HepG2 (cell line): ENCODE results near the gene NRP1. TPM values are rescaled to one million over a fixed set of nuclear protein-coding genes. Genes with fewer than 3 reads are reported as not detected.

Experiments
- ARID2 ChIP-seq: sonication (generic); formaldehyde crosslinking; IDR thresholded peaks from 2 replicates; pipeline ENCODE4 v1.8.1; 2022; ENCODE audit warnings: mild to moderate bottlenecking, missing genetic modification reagents, borderline replicate concordance
- ATF1 ChIP-seq: IDR thresholded peaks from 2 replicates; pipeline ENCODE4 v1.6.1; 2016; ENCODE audit warnings: mild to moderate bottlenecking, control low read depth
- DMAP1 ChIP-seq: IDR thresholded peaks from 2 replicates; pipeline ENCODE4 v1.6.1; 2016
- HMG20B ChIP-seq: conservative IDR thresholded peaks from 2 replicates; pipeline ENCODE4 v1.6.1; 2016; ENCODE audit warnings: missing genetic modification reagents, missing compliant biosample characterization
- SKI ChIP-seq: fragments of 450-650 bp; IDR thresholded peaks from one replicate; pipeline ENCODE4 v1.6.1; 2018; ENCODE audit warnings: mild to moderate bottlenecking; ENCODE audit not compliant: partially characterized antibody
- SOX6 ChIP-seq, 2 experiments: fragments of 450-650 bp in 1 of 2; sonication (generic) in 1 of 2; formaldehyde crosslinking in 1 of 2; IDR thresholded peaks; 2 replicates each; pipeline versions ENCODE4 v1.4.0 to v1.6.1; 2017 to 2020; ENCODE audit warnings: antibody characterized with exemption in 1 of 2, mild to moderate bottlenecking in 1 of 2, missing genetic modification reagents in 1 of 2
- SRF ChIP-seq: IDR thresholded peaks from 2 replicates; pipeline ENCODE4 v1.6.1; 2011; ENCODE audit warnings: mild to moderate bottlenecking, low read depth, low read length, moderate library complexity
- TARDBP ChIP-seq: sonication (generic); formaldehyde crosslinking; IDR thresholded peaks from 2 replicates; pipeline ENCODE4 v1.8.0; 2022; ENCODE audit warnings: mild to moderate bottlenecking, missing genetic modification reagents
- YEATS4 ChIP-seq: sonication (generic); formaldehyde crosslinking; IDR thresholded peaks from 2 replicates; pipeline ENCODE4 v1.4.0; 2020; ENCODE audit warnings: missing genetic modification reagents, borderline replicate concordance
- ZBTB10 ChIP-seq: sonication (generic); formaldehyde crosslinking; IDR thresholded peaks from 2 replicates; pipeline ENCODE4 v1.4.0; 2020; ENCODE audit warnings: missing genetic modification reagents, borderline replicate concordance
- ZNF12 ChIP-seq: sonication (generic); formaldehyde crosslinking; IDR thresholded peaks from 2 replicates; pipeline ENCODE4 v1.5.0; 2020; ENCODE audit warnings: missing genetic modification reagents
- ZNF232 ChIP-seq: sonication (generic); formaldehyde crosslinking; IDR thresholded peaks from 2 replicates; pipeline ENCODE4 v1.4.0; 2020; ENCODE audit warnings: missing genetic modification reagents, borderline replicate concordance
- ZNF605 ChIP-seq: sonication (generic); formaldehyde crosslinking; IDR thresholded peaks from 2 replicates; pipeline ENCODE4 v1.8.0; 2022; ENCODE audit warnings: mild to moderate bottlenecking, missing genetic modification reagents
- ZNF609 ChIP-seq: sonication (generic); formaldehyde crosslinking; IDR thresholded peaks from 2 replicates; pipeline ENCODE4 v1.4.0; 2020; ENCODE audit warnings: mild to moderate bottlenecking, missing genetic modification reagents, borderline replicate concordance
- ZNF709 ChIP-seq: sonication (generic); formaldehyde crosslinking; IDR thresholded peaks from 2 replicates; pipeline ENCODE4 v1.5.0; 2020; ENCODE audit warnings: mild to moderate bottlenecking, missing genetic modification reagents
- ZNF724P ChIP-seq: sonication (generic); formaldehyde crosslinking; IDR thresholded peaks from 2 replicates; pipeline ENCODE4 v1.8.0; 2022; ENCODE audit warnings: missing genetic modification reagents, borderline replicate concordance
- ZSCAN29 ChIP-seq: sonication (generic); formaldehyde crosslinking; conservative IDR thresholded peaks from 2 replicates; pipeline ENCODE4 v1.4.0; 2020; ENCODE audit warnings: mild to moderate bottlenecking, missing genetic modification reagents
- polyA plus RNA-seq, 8 experiments: library from polyadenylated mRNA; depleted of rRNA in 3 of 8; stranded (reverse) in 7 of 8; unstranded in 1 of 8; fragments of >200 nt; fragmentation: Illumina TruSeq in 4 of 8; extraction: Trizol in 4 of 8; gene quantifications; 2 replicates each; pipeline versions ENCODE4 v1.2.1 to v1.2.3, GENCODE V29; 2011 to 2016; ENCODE audit warnings: low read depth in 4 of 8, missing spikeins in 1 of 8, mixed read lengths in 1 of 8; ENCODE audit not compliant: insufficient read depth in 1 of 8
- total RNA-seq, 5 experiments: library from RNA; depleted of rRNA; stranded (reverse); fragments of >200 nt; fragmentation: Illumina TruSeq; extraction: Trizol; gene quantifications; 2 replicates each; pipeline ENCODE4 v1.2.3, GENCODE V29; 2016; ENCODE audit warnings: low read depth in 1 of 5
- TF ChIP-seq, protein P1 (sequence below): sonication (generic); formaldehyde crosslinking; IDR thresholded peaks from 2 replicates; pipeline ENCODE4 v1.4.0; 2020; ENCODE audit warnings: missing genetic modification reagents, mild to moderate bottlenecking, borderline replicate concordance

NRP1 gene
- total and polyA plus RNA-seq, 2 of the 13 experiments (the other 11 are each of a cell fraction or from before 2014, with no cell fraction given), result 5.3 to 5.8 TPM

- TF ChIP-seq, protein P1, sequence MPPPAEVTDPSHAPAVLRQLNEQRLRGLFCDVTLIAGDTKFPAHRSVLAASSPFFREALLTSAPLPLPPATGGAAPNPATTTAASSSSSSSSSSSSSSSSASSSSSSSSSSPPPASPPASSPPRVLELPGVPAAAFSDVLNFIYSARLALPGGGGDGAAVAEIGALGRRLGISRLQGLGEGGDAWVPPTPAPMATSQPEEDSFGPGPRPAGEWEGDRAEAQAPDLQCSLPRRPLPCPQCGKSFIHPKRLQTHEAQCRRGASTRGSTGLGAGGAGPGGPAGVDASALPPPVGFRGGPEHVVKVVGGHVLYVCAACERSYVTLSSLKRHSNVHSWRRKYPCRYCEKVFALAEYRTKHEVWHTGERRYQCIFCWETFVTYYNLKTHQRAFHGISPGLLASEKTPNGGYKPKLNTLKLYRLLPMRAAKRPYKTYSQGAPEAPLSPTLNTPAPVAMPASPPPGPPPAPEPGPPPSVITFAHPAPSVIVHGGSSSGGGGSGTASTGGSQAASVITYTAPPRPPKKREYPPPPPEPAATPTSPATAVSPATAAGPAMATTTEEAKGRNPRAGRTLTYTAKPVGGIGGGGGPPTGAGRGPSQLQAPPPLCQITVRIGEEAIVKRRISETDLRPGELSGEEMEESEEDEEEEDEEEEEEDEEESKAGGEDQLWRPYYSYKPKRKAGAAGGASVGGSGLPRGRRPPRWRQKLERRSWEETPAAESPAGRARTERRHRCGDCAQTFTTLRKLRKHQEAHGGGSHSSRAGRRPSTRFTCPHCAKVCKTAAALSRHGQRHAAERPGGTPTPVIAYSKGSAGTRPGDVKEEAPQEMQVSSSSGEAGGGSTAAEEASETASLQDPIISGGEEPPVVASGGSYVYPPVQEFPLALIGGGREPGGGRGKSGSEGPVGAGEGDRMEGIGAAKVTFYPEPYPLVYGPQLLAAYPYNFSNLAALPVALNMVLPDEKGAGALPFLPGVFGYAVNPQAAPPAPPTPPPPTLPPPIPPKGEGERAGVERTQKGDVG (CRISPR knock-in tag), result 0 out of 2 replicates have a peak, but pooled peaks have one; percentile 47
- TF ChIP-seq ZNF724P (no peak), TARDBP (CRISPR knock-in tag) (peak; percentile 33; the same call in 1 of the 2 replicates), SOX6 (IDR thresholded peaks at IDR 0.05) (no peak), SOX6 (CRISPR knock-in tag; IDR thresholded peaks at IDR 0.05) (peak; percentile 89), ZNF709 (no peak), ZNF609 (peak; percentile 72), ARID2 (peak; percentile 12; the same call in 1 of the 2 replicates), ZNF12 (CRISPR knock-in tag) (peak; percentile 77), ZNF232 (CRISPR knock-in tag) (peak; percentile 66; the same call in 1 of the 2 replicates), YEATS4 (CRISPR knock-in tag) (no peak), ZNF605 (CRISPR knock-in tag) (peak; percentile 42; the same call in 1 of the 2 replicates), ZBTB10 (CRISPR knock-in tag) (0 out of 2 replicates have a peak, but pooled peaks have one; percentile 39), DMAP1 (0 out of 2 replicates have a peak, but pooled peaks have one; percentile 20), SRF (no peak), HMG20B (CRISPR knock-in tag) (peak; percentile 65; the same call in 1 of the 2 replicates), SKI (peak; percentile 28), ATF1 (CRISPR knock-in tag) (peak; percentile 55; the same call in 1 of the 2 replicates), ZSCAN29 (CRISPR knock-in tag) (peak; percentile 59)
These were observed 137.6 kb downstream of the NRP1 start (continued) for GRCh38 chr10:33196710-33197491.
